HepG2 (cell line): ENCODE results near the gene TMEM182. TPM values are rescaled to one million over a fixed set of nuclear protein-coding genes. Genes with fewer than 3 reads are reported as not detected.

Experiments
- ATAC-seq: fragments of 200-7000 bp; cut with Tn5 transposase; 3 replicates; pipeline ENCODE4 v1.9.1; 2020; ENCODE audit warnings: mild to moderate bottlenecking, moderate library complexity
- BruUV-seq: library from RNA; stranded (reverse); fragments of 400-500 nt; replicated peaks from 2 replicates; lab custom pipeline; 2021; lab: Mats Ljungman, UMichigan
- CTCF ChIA-PET: fragments of 300-600 bp; formaldehyde crosslinking; extraction: SDS; loops from one replicate; lab custom pipeline; 2021; ENCODE audit warnings: low total read pairs, inconsistent platforms, low intra/inter-chr PET ratio; lab: Yijun Ruan, JAX
- POLR2A ChIA-PET: fragments of 350-600 bp; sonication (Branson Sonifier 250); formaldehyde crosslinking; loops from one replicate; lab custom pipeline; 2020; ENCODE audit warnings: antibody characterized with exemption, inconsistent platforms; lab: Yijun Ruan, JAX
- DNase-seq: peaks from one replicate; pipeline ENCODE4 v3.0.0-alpha.2; 2015; ENCODE audit warnings: low spot score
- FAIRE-seq: peaks from 3 replicates; lab custom pipeline; 2011; peaks lifted over from hg19 to GRCh38; lab: Jason Lieb, UNC
- H2AFZ ChIP-seq: one replicate; pipeline ENCODE4 v1.6.1; 2011; ENCODE audit warnings: low read length, inconsistent platforms
- H3K27ac ChIP-seq: fragments of 300-600 bp; 3 replicates; pipeline ENCODE4 v1.8.0; 2011; ENCODE audit warnings: mixed run types, mild to moderate bottlenecking, mixed read lengths, low read length, inconsistent platforms; ENCODE audit not compliant: insufficient read depth; ENCODE audit errors: extremely low read length
- H3K27me3 ChIP-seq, 2 experiments: fragments of 200-600 bp in 1 of 2; 2 replicates in 1 of 2; 3 replicates in 1 of 2; pipeline versions ENCODE4 v1.6.0 to v1.8.0; 2011; ENCODE audit warnings: low read length in 2 of 2, mild to moderate bottlenecking in 2 of 2, moderate library complexity in 2 of 2, inconsistent platforms in 1 of 2; ENCODE audit not compliant: insufficient read depth in 2 of 2, control insufficient read depth in 1 of 2
- H3K36me3 ChIP-seq, 2 experiments: fragments of 200-600 bp in 1 of 2; replicated peaks in 1 of 2; 2 replicates in 1 of 2; 3 replicates in 1 of 2; pipeline versions ENCODE4 v1.5.1 to v1.8.0; 2011; ENCODE audit warnings: low read length in 2 of 2, inconsistent platforms in 1 of 2; ENCODE audit not compliant: insufficient read depth in 2 of 2, control insufficient read depth in 1 of 2
- H3K4me1 ChIP-seq: 2 replicates; pipeline ENCODE4 v1.5.1; 2012; ENCODE audit warnings: low read length, inconsistent platforms; ENCODE audit not compliant: insufficient read depth
- H3K4me2 ChIP-seq: 2 replicates; pipeline ENCODE4 v1.6.0; 2011; ENCODE audit warnings: low read depth, low read length, inconsistent platforms
- H3K4me3 ChIP-seq, 3 experiments: fragments of 200-600 bp in 1 of 3; sonication (generic), shearing (Covaris generic) in 1 of 3; replicated peaks in 1 of 3; 2 replicates each; pipeline ENCODE4 v1.5.1; 2011 to 2016; ENCODE audit warnings: low read length in 3 of 3, inconsistent platforms in 2 of 3, low read depth in 2 of 3, mild to moderate bottlenecking in 2 of 3, control low read depth in 1 of 3, mixed read lengths in 1 of 3; ENCODE audit not compliant: insufficient read depth in 1 of 3
- H3K79me2 ChIP-seq: one replicate; pipeline ENCODE4 v1.6.1; 2011; ENCODE audit warnings: low read length, inconsistent platforms; ENCODE audit not compliant: insufficient read depth
- H3K9ac ChIP-seq: 2 replicates; pipeline ENCODE4 v1.6.0; 2011; ENCODE audit warnings: mild to moderate bottlenecking, low read depth, low read length, inconsistent platforms; ENCODE audit not compliant: insufficient read depth
- H3K9me3 ChIP-seq: 2 replicates; pipeline ENCODE4 v1.5.1; 2012; ENCODE audit warnings: mild to moderate bottlenecking, low read length
- H4K20me1 ChIP-seq: 2 replicates; pipeline ENCODE4 v1.6.0; 2011; ENCODE audit warnings: inconsistent platforms, mild to moderate bottlenecking, low read length, moderate library complexity; ENCODE audit not compliant: insufficient read depth
- CHCHD3 ChIP-seq: sonication (generic); formaldehyde crosslinking; IDR thresholded peaks from 2 replicates; pipeline ENCODE4 v1.8.0; 2022; ENCODE audit warnings: mild to moderate bottlenecking, missing genetic modification reagents, moderate library complexity
- HNRNPH1 ChIP-seq: fragments of 200-400 bp; formaldehyde crosslinking; optimal IDR thresholded peaks from 2 replicates; pipeline ENCODE3; 2017; ENCODE audit warnings: mild to moderate bottlenecking, low read depth, low read length
- POLR2G ChIP-seq: fragments of 200-400 bp; formaldehyde crosslinking; IDR thresholded peaks from 2 replicates; pipeline ENCODE4 v1.6.1; 2018; ENCODE audit warnings: mild to moderate bottlenecking, low read depth, low read length, moderate library complexity
- SKIL ChIP-seq: sonication (generic); formaldehyde crosslinking; IDR thresholded peaks from 2 replicates; pipeline ENCODE4 v1.8.0; 2022; ENCODE audit warnings: missing genetic modification reagents, mild to moderate bottlenecking, moderate library complexity, borderline replicate concordance
- XRCC5 ChIP-seq: fragments of 200-400 bp; formaldehyde crosslinking; optimal IDR thresholded peaks from 2 replicates; pipeline ENCODE3; 2017; ENCODE audit warnings: mild to moderate bottlenecking, low read length
- YEATS2 ChIP-seq: sonication (generic); formaldehyde crosslinking; IDR thresholded peaks from 2 replicates; pipeline ENCODE4 v1.4.0; 2020; ENCODE audit warnings: missing genetic modification reagents, borderline replicate concordance
- ZIK1 ChIP-seq: sonication (generic); formaldehyde crosslinking; IDR thresholded peaks from 2 replicates; pipeline ENCODE4 v1.5.0; 2020; ENCODE audit warnings: mild to moderate bottlenecking, low read depth, missing genetic modification reagents, borderline replicate concordance
- ZMAT3 ChIP-seq: sonication (generic); formaldehyde crosslinking; conservative IDR thresholded peaks from 2 replicates; pipeline ENCODE4 v1.7.0; 2021; ENCODE audit warnings: missing genetic modification reagents
- ZNF256 ChIP-seq: sonication (generic); formaldehyde crosslinking; conservative IDR thresholded peaks from 2 replicates; pipeline ENCODE4 v1.4.0; 2020; ENCODE audit warnings: missing genetic modification reagents
- ZNF547 ChIP-seq: sonication (generic); formaldehyde crosslinking; IDR thresholded peaks from 2 replicates; pipeline ENCODE4 v1.5.1; 2020; ENCODE audit warnings: mild to moderate bottlenecking, missing genetic modification reagents
- ZNF644 ChIP-seq: IDR thresholded peaks from 2 replicates; pipeline ENCODE4 v1.6.1; 2016; ENCODE audit warnings: low read depth
- ZNF878 ChIP-seq: sonication (generic); formaldehyde crosslinking; IDR thresholded peaks from 2 replicates; pipeline ENCODE4 v1.8.1; 2023; ENCODE audit warnings: mild to moderate bottlenecking, missing genetic modification reagents, moderate library complexity
- WGBS: methylation state at CpG from one replicate; pipeline ENCODE4 v1.1.6; 2017; ENCODE audit warnings: low lambda C conversion rate; 5-methylcytosine and 5-hydroxymethylcytosine counted together
- in situ Hi-C: cut with HindIII; loops from 2 replicates; pipeline ENCODE4 v1.10.0; 2017; ENCODE audit warnings: low pct_unique_long_range_greater_than_20kb; ENCODE audit not compliant: extremely low pct_ligation_motif_present
- intact Hi-C: fragments of 100-400 bp; cut with micrococcal nuclease; formaldehyde crosslinking; loops from one replicate; pipeline ENCODE4 v1.10.0; 2022; ENCODE audit not compliant: unreplicated experiment
- polyA plus RNA-seq, 8 experiments: library from polyadenylated mRNA; depleted of rRNA in 3 of 8; stranded (reverse) in 7 of 8; unstranded in 1 of 8; fragments of >200 nt; fragmentation: Illumina TruSeq in 4 of 8; extraction: Trizol in 4 of 8; gene quantifications; 2 replicates each; pipeline versions ENCODE4 v1.2.1 to v1.2.3, GENCODE V29; 2011 to 2016; ENCODE audit warnings: low read depth in 4 of 8, missing spikeins in 1 of 8, mixed read lengths in 1 of 8; ENCODE audit not compliant: insufficient read depth in 1 of 8
- total RNA-seq, 5 experiments: library from RNA; depleted of rRNA; stranded (reverse); fragments of >200 nt; fragmentation: Illumina TruSeq; extraction: Trizol; gene quantifications; 2 replicates each; pipeline ENCODE4 v1.2.3, GENCODE V29; 2016; ENCODE audit warnings: low read depth in 1 of 5
- TF ChIP-seq, protein P1 (sequence below): sonication (generic); formaldehyde crosslinking; IDR thresholded peaks from 2 replicates; pipeline ENCODE4 v1.4.0; 2020; ENCODE audit warnings: missing genetic modification reagents

Gene TMEM182
- total and polyA plus RNA-seq, 2 of the 13 experiments (the other 11 are each of a cell fraction or from before 2014, with no cell fraction given) = 8.7 to 8.9 TPM

DNA sequence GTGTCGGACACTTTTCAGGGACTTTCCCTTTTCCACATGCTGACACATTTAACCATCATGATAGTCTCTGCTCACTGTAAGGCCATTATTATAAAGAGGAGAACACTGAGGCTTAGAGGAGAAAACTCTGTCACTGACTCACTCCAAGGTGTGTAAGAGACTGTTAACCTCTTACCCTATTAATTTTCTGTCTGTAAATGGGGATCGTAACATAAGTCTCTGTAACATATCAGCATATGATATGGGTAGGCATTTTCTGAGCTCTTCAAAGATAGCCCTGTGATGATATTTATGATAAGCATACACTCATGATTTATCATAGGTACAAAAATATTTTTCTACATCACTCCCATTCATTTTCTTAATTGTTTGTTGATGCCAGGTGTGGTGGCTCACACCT is 36.4 kb downstream of the TMEM182 start:
- no peaks in the 10 kb centered on the region for H3K27me3 ChIP-seq
- no peaks in the 10 kb centered on the region for H3K79me2 ChIP-seq
- in situ Hi-C loops (no loop called here), intact Hi-C loops (no loop called here)
- H4K20me1 ChIP-seq = no peaks in the 10 kb centered on the region
- H3K27ac ChIP-seq = no peak overlapping the region
- CTCF ChIA-PET = no interaction called here
- TF ChIP-seq CHCHD3 (CRISPR knock-in tag) = no peak
- TF ChIP-seq YEATS2 = no peak
- no peak for TF ChIP-seq ZNF256 (CRISPR knock-in tag)
- TF ChIP-seq ZNF644 (CRISPR knock-in tag) = no peak
- TF ChIP-seq POLR2G = no peak
- TF ChIP-seq ZNF547 (CRISPR knock-in tag) = no peak
- TF ChIP-seq HNRNPH1 = no peak
- TF ChIP-seq SKIL (CRISPR knock-in tag) = no peak
- TF ChIP-seq ZIK1 = no peak
- TF ChIP-seq, protein P1, sequence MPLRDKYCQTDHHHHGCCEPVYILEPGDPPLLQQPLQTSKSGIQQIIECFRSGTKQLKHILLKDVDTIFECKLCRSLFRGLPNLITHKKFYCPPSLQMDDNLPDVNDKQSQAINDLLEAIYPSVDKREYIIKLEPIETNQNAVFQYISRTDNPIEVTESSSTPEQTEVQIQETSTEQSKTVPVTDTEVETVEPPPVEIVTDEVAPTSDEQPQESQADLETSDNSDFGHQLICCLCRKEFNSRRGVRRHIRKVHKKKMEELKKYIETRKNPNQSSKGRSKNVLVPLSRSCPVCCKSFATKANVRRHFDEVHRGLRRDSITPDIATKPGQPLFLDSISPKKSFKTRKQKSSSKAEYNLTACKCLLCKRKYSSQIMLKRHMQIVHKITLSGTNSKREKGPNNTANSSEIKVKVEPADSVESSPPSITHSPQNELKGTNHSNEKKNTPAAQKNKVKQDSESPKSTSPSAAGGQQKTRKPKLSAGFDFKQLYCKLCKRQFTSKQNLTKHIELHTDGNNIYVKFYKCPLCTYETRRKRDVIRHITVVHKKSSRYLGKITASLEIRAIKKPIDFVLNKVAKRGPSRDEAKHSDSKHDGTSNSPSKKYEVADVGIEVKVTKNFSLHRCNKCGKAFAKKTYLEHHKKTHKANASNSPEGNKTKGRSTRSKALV (CRISPR knock-in tag) = no peak
- TF ChIP-seq XRCC5 = no peak
- TF ChIP-seq ZNF878 (CRISPR knock-in tag) = no peak
- TF ChIP-seq ZMAT3 = no peak
- no TSS peak for BruUV-seq
- ATAC-seq = no peak
- no peak overlapping the region for H3K9ac ChIP-seq
- H3K4me1 ChIP-seq = peaks cover 38% of the 10 kb centered on the region
- no peak overlapping the region for H3K4me3 ChIP-seq
- H3K4me2 ChIP-seq = no peak overlapping the region
- no peak for FAIRE-seq
- no peak overlapping the region for H2AFZ ChIP-seq
- 96% methylated on average over 2 of the region's 2 CpGs for WGBS
- POLR2A ChIA-PET = no interaction called here
- peaks cover 3 to 19% of the 10 kb centered on the region in 2 experiments; a peak in 4 of 5 replicates for H3K36me3 ChIP-seq
- H3K9me3 ChIP-seq = peaks cover 34% of the 10 kb centered on the region
- DNase-seq = no peak
